ENCODE results near the gene POU2F1.

Gene POU2F1

DNA sequence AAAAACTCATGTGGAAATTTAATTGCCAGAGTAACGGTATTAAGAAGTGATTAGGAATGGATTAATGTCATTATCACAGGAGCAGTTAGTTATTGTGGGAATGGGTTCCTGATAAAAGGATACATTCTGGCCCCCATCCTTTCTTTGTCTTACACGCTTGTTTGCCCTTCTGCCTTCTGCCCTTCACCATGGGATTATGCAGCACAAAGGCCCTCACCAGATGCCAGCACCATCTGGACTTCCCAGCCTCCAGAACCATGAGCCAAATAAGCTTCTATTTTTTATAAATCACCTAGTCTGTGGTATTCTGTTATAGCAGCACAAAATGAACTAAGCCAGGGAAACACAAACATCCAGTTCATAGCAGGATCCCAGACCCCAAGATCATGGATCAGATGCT lies 33.9 kb upstream of the POU2F1 start:
- Histone ChIP-seq H3K4me1 (peaks cover 5% of the 10 kb centered on the region; the same call in 1 of the 2 replicates), H3K36me3 (no peaks in the 10 kb centered on the region), H3K9me3 (peaks cover 14% of the 10 kb centered on the region), H3K27me3 (no peaks in the 10 kb centered on the region), H3K9ac (no peak overlapping the region), H3K4me3 (no peak overlapping the region), H3K4me2 (no peak overlapping the region), H4K20me1 (no peaks in the 10 kb centered on the region), H3K27ac (no peak overlapping the region)
- no peak for TF ChIP-seq Cebpa-rat (IDR thresholded peaks at IDR 0.05)

DNA sequence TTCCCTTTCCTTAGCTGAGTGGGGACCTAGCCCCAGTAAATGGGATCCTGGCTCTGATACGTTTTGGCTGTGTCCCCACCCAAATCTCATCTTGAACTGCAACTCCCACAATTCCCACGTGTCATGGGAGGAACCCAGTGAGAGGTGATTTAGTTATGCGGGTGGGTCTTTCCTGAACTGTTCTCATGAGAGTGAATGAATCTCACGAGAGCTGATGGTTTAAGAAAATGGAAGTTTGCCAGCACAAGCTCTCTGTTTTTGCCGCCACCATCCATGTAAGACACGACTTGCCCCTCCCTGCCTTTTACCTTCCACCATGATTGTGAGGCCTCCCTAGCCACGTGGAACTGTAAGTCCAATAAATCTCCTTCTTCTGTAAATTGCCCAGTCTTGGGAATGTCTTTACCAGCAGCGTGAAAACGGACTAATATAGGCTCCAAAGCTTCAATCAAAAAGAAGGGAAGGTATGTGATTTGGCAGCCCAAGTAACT lies 29.9 kb upstream of the POU2F1 start:
- Histone ChIP-seq H3K27me3 (no peaks in the 10 kb centered on the region), H3K9ac (no peak overlapping the region), H3K4me3 (no peak overlapping the region), H3K27ac (no peak overlapping the region), H3K36me3 (no peaks in the 10 kb centered on the region), H4K20me1 (no peaks in the 10 kb centered on the region), H3K4me2 (no peak overlapping the region), H3K9me3 (peaks cover 18% of the 10 kb centered on the region), H3K4me1 (no peaks in the 10 kb centered on the region)
- no peak for TF ChIP-seq Cebpa-rat (IDR thresholded peaks at IDR 0.05)

DNA sequence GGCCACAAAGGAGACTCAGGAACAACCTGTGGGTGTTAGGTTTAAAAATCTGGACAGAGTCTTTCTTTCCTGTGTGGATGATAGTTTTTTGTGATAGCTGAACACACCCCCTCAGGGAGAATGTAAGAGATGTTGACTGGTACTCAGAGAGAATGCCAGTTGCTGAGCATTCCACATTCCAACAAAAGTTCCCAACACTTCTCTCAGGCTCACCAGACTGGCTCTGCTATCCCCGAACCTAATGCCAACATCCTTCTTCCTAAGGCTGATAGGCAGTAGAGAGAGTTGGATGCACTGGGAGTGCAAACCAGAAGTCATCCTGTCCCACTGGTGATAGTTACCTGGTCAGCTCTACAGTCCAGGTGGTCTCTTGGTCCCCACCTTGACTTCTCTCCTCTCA lies 28.7 kb upstream of the POU2F1 start:
- Histone ChIP-seq H3K4me3 (no peak overlapping the region), H3K27ac (no peak overlapping the region), H4K20me1 (no peaks in the 10 kb centered on the region), H3K4me2 (no peak overlapping the region), H3K36me3 (no peaks in the 10 kb centered on the region), H3K27me3 (no peaks in the 10 kb centered on the region), H3K9ac (no peak overlapping the region), H3K9me3 (peaks cover 18% of the 10 kb centered on the region), H3K4me1 (no peaks in the 10 kb centered on the region)
- no peak for TF ChIP-seq Cebpa-rat (IDR thresholded peaks at IDR 0.05)

DNA sequence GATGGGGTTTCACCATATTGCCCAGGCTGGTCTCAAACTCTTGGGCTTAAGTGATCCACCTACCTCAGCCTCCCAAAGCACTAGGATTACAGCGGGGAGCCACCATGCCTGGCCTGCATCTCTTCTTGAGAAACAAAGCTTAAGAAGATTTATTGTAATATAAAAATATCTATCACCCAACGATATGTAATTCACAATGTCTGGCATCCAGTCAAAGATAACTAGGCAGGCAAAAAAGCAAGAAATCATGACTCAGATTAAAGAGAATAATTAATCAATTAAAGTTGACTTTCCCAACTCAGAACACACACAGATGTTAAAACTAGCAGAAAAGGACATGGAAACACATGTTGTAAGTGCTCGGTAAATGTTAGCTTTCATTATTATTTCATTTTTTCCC lies 26.5 kb upstream of the POU2F1 start:
- H3K36me3 ChIP-seq: no peaks in the 10 kb centered on the region
- no peaks in the 10 kb centered on the region for H4K20me1 ChIP-seq
- no peaks in the 10 kb centered on the region for H3K4me1 ChIP-seq
- H3K27ac ChIP-seq: no peak overlapping the region
- H3K27me3 ChIP-seq: no peaks in the 10 kb centered on the region
- H3K4me2 ChIP-seq: no peak overlapping the region
- no peak for TF ChIP-seq Cebpa-rat (IDR thresholded peaks at IDR 0.05)
- peaks cover 18% of the 10 kb centered on the region for H3K9me3 ChIP-seq
- no peak overlapping the region for H3K4me3 ChIP-seq
- no peak overlapping the region for H3K9ac ChIP-seq

DNA sequence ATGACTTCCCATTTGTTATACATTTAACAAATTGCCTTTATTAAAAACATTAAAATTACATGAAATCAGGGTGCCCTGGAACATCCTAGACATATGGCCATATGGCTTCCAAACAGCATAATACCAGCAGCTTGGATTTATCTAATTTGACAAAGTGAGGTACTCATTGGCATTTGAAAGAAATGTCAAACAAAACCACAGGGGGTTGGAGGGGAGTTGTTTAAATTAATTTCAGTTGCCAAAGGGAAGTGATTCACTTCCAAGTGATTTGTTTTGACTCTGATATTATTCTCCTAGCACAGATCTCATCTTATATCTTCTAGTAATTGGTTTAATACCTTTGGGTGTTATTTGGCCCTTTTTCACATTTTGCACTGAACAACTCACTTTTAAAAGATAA lies 24.5 kb upstream of the POU2F1 start:
- TF ChIP-seq Cebpa-rat (IDR thresholded peaks at IDR 0.05): no peak
- Histone ChIP-seq H4K20me1 (no peaks in the 10 kb centered on the region), H3K36me3 (no peaks in the 10 kb centered on the region), H3K27ac (no peak overlapping the region), H3K4me2 (no peak overlapping the region), H3K9ac (no peak overlapping the region), H3K9me3 (0 out of 2 replicates have a peak, but pooled peaks cover 4% of the 10 kb centered on the region), H3K4me3 (no peak overlapping the region), H3K4me1 (no peaks in the 10 kb centered on the region), H3K27me3 (no peaks in the 10 kb centered on the region)

DNA sequence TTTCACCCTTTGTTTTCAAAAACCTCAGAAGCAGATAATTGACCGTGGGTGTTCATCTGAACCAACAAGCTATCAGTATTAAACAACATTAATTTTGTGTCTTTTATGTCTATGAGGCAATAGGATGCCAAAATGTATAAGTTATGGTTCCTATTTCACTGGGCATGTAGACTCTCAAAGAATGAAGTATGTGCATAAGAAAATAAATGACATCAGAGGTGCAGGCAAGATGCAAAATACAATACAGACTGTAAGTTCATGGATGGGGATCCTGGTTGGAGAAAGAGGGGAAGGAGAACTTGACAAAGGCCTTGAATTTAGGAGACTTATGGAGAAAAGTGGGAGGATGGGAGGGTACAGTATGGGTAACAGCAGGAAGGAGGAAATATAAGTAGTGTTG lies 23.4 kb upstream of the POU2F1 start:
- H3K9me3 ChIP-seq: 0 out of 2 replicates have a peak, but pooled peaks cover 4% of the 10 kb centered on the region
- no peak overlapping the region for H3K4me2 ChIP-seq
- TF ChIP-seq Cebpa-rat (IDR thresholded peaks at IDR 0.05): no peak
- H3K4me1 ChIP-seq: no peaks in the 10 kb centered on the region
- H4K20me1 ChIP-seq: no peaks in the 10 kb centered on the region
- H3K36me3 ChIP-seq: no peaks in the 10 kb centered on the region
- no peak overlapping the region for H3K9ac ChIP-seq
- no peak overlapping the region for H3K27ac ChIP-seq
- H3K27me3 ChIP-seq: no peaks in the 10 kb centered on the region
- H3K4me3 ChIP-seq: no peak overlapping the region

DNA sequence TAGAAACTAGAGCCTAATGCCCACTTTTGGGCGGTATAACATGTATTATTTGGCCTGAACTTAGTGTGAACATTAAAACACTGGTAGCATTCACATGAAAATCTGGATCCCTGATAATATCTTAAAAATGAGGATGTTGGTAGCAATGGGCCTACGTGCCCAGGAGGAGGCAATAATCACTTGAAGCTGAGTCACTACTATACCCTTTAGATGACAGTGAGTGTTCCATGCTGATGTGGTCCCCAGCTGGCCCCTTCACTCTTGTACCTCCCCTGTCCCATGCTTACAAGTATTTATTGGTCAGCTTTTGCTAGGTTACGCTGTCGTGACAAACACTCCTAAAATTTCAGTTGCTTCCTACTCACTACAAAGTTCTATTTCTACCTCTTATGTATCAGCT lies 23.0 kb upstream of the POU2F1 start:
- no peaks in the 10 kb centered on the region for H3K4me1 ChIP-seq
- H3K9me3 ChIP-seq: 0 out of 2 replicates have a peak, but pooled peaks cover 4% of the 10 kb centered on the region
- no peaks in the 10 kb centered on the region for H4K20me1 ChIP-seq
- H3K4me2 ChIP-seq: no peak overlapping the region
- H3K27ac ChIP-seq: no peak overlapping the region
- no peak overlapping the region for H3K4me3 ChIP-seq
- H3K27me3 ChIP-seq: no peaks in the 10 kb centered on the region
- TF ChIP-seq Cebpa-rat (IDR thresholded peaks at IDR 0.05): no peak
- H3K36me3 ChIP-seq: no peaks in the 10 kb centered on the region
- H3K9ac ChIP-seq: no peak overlapping the region

DNA sequence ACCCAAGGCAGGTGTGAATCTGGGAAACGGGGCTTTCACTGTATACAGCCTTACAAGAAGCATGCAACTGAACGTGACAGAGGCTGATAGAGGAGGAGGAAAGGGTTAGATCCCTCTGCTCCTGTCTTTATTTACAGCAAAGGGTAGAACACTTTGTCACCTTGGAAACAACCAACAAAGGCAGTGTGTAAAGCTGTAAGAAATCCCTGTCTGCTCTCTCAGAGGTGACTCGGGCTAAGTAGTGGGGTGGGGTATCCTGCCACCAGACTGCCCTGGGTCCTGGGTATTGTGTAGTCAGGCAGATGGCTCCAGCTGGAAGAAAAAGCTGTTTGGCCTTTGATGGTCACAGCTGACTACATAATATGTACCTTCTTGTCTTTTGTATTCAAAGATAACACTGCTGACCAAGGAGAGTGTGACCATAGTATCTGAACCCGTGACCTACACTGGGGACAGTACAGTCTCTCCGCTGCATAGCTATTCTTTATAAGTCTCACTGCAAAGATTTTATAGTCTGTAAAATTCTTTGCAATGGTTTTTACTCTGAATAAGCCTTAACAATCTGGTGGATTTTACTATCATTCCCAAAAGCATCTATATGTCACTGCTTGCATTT lies 22.1 kb upstream of the POU2F1 start:
- H3K9me3 ChIP-seq: 0 out of 2 replicates have a peak, but pooled peaks cover 4% of the 10 kb centered on the region
- H3K4me3 ChIP-seq: no peak overlapping the region
- no peak overlapping the region for H3K4me2 ChIP-seq
- no peaks in the 10 kb centered on the region for H3K4me1 ChIP-seq
- H4K20me1 ChIP-seq: no peaks in the 10 kb centered on the region
- no peak for TF ChIP-seq Cebpa-rat (IDR thresholded peaks at IDR 0.05)
- H3K9ac ChIP-seq: no peak overlapping the region
- H3K36me3 ChIP-seq: no peaks in the 10 kb centered on the region
- H3K27me3 ChIP-seq: no peaks in the 10 kb centered on the region
- H3K27ac ChIP-seq: no peak overlapping the region

DNA sequence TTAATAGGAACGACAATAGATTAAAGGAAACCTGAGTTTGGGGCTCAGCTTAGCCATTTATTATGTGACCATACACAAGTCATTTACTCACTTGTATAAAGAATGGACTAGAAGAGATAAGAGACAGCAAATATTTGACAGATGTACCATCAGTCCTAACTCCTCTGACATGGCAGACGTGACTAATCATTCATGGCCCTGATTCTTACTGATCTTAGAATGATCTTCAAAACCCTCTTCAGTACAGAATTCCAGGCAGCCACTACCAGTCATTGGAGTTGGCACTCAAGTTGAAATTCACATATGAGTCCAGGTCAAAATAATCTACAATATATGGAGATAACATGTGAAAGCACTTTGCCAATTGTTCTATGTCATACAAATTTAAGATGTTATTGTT lies 21.0 kb upstream of the POU2F1 start:
- Histone ChIP-seq H3K4me2 (no peak overlapping the region), H3K9ac (no peak overlapping the region), H3K27ac (no peak overlapping the region), H3K4me1 (no peaks in the 10 kb centered on the region), H3K9me3 (peaks cover 9% of the 10 kb centered on the region), H4K20me1 (no peaks in the 10 kb centered on the region), H3K36me3 (no peaks in the 10 kb centered on the region; the same call in 1 of the 2 replicates), H3K4me3 (no peak overlapping the region), H3K27me3 (no peaks in the 10 kb centered on the region)
- TF ChIP-seq Cebpa-rat (IDR thresholded peaks at IDR 0.05): no peak

DNA sequence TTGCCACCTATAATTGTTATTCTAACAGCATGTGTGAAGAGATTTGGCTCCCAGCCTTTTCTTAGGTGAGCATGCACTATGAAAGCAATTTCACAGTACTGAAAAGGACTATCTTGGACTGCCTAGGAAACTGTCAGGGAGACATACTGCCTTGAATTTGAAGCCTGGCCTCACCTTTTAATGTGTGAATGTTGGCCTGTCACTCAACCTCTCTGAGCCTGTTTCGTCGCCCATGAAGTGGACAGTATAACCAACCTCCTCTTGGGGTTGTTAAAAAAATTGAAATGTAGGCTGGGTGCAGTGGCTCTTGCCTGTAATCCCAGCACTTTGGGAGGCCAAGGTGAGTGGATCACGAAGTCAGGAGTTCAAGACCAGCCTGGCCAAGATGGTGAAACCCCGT lies 20.4 kb upstream of the POU2F1 start:
- no peak for TF ChIP-seq Cebpa-rat (IDR thresholded peaks at IDR 0.05)
- Histone ChIP-seq H3K9me3 (peaks cover 15% of the 10 kb centered on the region), H3K27ac (no peak overlapping the region), H3K4me3 (no peak overlapping the region), H3K27me3 (no peaks in the 10 kb centered on the region), H4K20me1 (no peaks in the 10 kb centered on the region), H3K9ac (no peak overlapping the region), H3K4me1 (no peaks in the 10 kb centered on the region), H3K36me3 (no peaks in the 10 kb centered on the region; the same call in 1 of the 2 replicates), H3K4me2 (no peak overlapping the region)

DNA sequence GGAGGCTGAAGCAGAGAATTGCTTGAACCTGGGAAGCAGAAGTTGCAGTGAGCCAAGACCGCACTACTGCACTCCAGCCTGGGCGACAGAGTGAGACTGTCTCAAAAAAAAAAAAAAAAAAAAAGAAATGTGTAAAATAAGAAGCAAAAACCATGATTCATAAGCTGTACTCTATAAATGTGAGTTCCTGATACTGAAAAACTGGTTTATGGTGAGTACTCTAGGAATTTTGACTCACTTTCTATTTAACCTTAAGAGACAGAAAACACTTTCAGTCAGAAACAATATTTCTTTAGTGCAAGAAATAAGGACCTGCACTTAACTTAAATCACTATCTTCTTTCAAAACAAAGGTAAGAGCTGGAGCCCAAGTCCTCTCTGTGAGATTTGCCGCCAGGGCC lies 19.9 kb upstream of the POU2F1 start:
- no peak for TF ChIP-seq Cebpa-rat (IDR thresholded peaks at IDR 0.05)
- Histone ChIP-seq H3K27ac (no peak overlapping the region), H3K9me3 (peaks cover 16% of the 10 kb centered on the region), H3K36me3 (no peaks in the 10 kb centered on the region; the same call in 1 of the 2 replicates), H3K9ac (no peak overlapping the region), H3K4me2 (no peak overlapping the region), H3K4me1 (no peaks in the 10 kb centered on the region), H4K20me1 (no peaks in the 10 kb centered on the region), H3K27me3 (no peaks in the 10 kb centered on the region), H3K4me3 (no peak overlapping the region)
